Sigmoid colon (tissue), 4 donors: ENCODE results near the gene CHCHD10.

Experiments used
- EP300 ChIP-seq, 4 donors: sonication (generic); formaldehyde crosslinking; IDR thresholded peaks; one replicate each; pipeline ENCODE4 v1.6.1; 2017; ENCODE audit warnings: antibody characterized with exemption in 4 of 4
- POLR2AphosphoS5 ChIP-seq, 4 donors: sonication (generic); formaldehyde crosslinking; IDR thresholded peaks; one replicate each; pipeline ENCODE4 v1.6.1; 2017; ENCODE audit warnings: antibody characterized with exemption in 4 of 4
- TF ChIP-seq, protein P1 (sequence below), 4 experiments: fragments of 450-650 bp in 3 of 4; fragments of 200-600 bp in 1 of 4; IDR thresholded peaks; one replicate each; pipeline ENCODE4 v1.5.1; 2016 to 2019; ENCODE audit warnings: antibody characterized with exemption in 4 of 4, mild to moderate bottlenecking in 3 of 4, moderate library complexity in 2 of 4

DNA sequence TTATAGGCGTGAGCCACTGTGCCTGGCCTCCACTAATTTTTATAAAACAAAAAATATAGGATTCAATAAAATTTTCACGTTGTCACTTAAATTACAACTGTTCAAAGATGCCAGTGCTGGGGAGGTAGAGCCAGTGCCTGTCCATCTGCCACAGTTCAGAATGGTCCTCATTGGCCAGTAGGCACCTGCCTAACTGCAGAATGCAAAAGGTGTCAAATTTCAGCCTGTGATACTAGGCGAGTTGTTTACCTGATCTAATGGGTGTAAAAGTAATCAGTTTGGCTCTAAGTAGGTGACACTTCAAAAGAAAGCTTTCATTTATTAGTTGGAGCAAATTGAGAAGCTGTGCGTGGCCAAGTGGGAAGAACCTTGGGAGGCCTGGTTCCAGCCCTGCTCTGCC is 21.3 kb upstream of the CHCHD10 start:
- TF ChIP-seq, protein P1, sequence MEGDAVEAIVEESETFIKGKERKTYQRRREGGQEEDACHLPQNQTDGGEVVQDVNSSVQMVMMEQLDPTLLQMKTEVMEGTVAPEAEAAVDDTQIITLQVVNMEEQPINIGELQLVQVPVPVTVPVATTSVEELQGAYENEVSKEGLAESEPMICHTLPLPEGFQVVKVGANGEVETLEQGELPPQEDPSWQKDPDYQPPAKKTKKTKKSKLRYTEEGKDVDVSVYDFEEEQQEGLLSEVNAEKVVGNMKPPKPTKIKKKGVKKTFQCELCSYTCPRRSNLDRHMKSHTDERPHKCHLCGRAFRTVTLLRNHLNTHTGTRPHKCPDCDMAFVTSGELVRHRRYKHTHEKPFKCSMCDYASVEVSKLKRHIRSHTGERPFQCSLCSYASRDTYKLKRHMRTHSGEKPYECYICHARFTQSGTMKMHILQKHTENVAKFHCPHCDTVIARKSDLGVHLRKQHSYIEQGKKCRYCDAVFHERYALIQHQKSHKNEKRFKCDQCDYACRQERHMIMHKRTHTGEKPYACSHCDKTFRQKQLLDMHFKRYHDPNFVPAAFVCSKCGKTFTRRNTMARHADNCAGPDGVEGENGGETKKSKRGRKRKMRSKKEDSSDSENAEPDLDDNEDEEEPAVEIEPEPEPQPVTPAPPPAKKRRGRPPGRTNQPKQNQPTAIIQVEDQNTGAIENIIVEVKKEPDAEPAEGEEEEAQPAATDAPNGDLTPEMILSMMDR (IDR thresholded peaks at IDR 0.05) = no peak
- no peak for TF ChIP-seq POLR2AphosphoS5 (IDR thresholded peaks at IDR 0.05)
- TF ChIP-seq EP300 (IDR thresholded peaks at IDR 0.05) = no peak
